SK-N-MC (cell line): ENCODE data around the gene ZFAND5.

Source experiments
- EZH2 ChIP-seq: fragments of 200-600 bp; sonication (generic); IDR thresholded peaks from one replicate; pipeline ENCODE4 v1.6.1; 2017; ENCODE audit warnings: antibody characterized with exemption
- POLR2AphosphoS5 ChIP-seq: IDR thresholded peaks from 2 replicates; pipeline ENCODE4 v1.6.1; 2012; ENCODE audit warnings: mild to moderate bottlenecking, low read depth, low read length, borderline replicate concordance

GRCh38 chr9:72352911-72353388 is 12.1 kb downstream of the ZFAND5 start:
- TF ChIP-seq EZH2 (no peak), POLR2AphosphoS5 (no peak)
